ENCODE measurements around the gene MYLK4. TPM values are rescaled to one million over a fixed set of nuclear protein-coding genes. Genes with fewer than 3 reads are reported as not detected.

MYLK4 gene
- total RNA-seq, 4 donors from 2014 or later: 2.4 to 46.7 (median 26.9) TPM

- Histone ChIP-seq H3K9me3 (no peaks in the 10 kb centered on the region), H3K4me1 (peaks cover 20 to 21% of the 10 kb centered on the region in 2 donors), H3K27me3 (no peaks in the 10 kb centered on the region), H3K36me3 (no peaks in the 10 kb centered on the region), H3K4me3 (no peak overlapping the region), H3K27ac (peak overlapping the region in 1 of 4 donors; percentile 36)
- ATAC-seq (no peak), DNase-seq (no peak)
- intact Hi-C loops (cut with DNase I; ENCODE audit: low total_unique reads) (loop anchor here (1.0 to 10.0 kb wide), 4 partner anchors 109 to 436 kb away; partner anchors contain the start of gene GMDS), in situ Hi-C loops (cut with MboI; ENCODE audit: low sequenced_read_pairs in 4 of 4) (loop anchor here in 3 of 4 donors (10.0 to 25.0 kb wide), 3 partner anchors 421 to 1048 kb away; no protein-coding TSS in a partner anchor)
- TF ChIP-seq POLR2A (IDR thresholded peaks at IDR 0.05) (no peak), CTCF (IDR thresholded peaks at IDR 0.05 in 4 of 5, conservative IDR thresholded peaks at IDR 0.05 in 1 of 5) (no peak)
Measured at GRCh38 chr6:2632976-2633584, 117.6 kb downstream of the MYLK4 start.

- Histone ChIP-seq H3K36me3 (no peaks in the 10 kb centered on the region), H3K27ac (peak overlapping the region in 1 of 4 donors; percentile 36), H3K9me3 (no peaks in the 10 kb centered on the region), H3K27me3 (no peaks in the 10 kb centered on the region), H3K4me1 (peaks cover 20 to 21% of the 10 kb centered on the region in 2 donors), H3K4me3 (peak overlapping the region in 1 of 4 donors; percentile 9)
- peak; percentile 75 to 77 for ATAC-seq
- in situ Hi-C loops (cut with MboI; ENCODE audit: low sequenced_read_pairs in 4 of 4) (loop anchor here in 3 of 4 donors (10.0 to 25.0 kb wide), 3 partner anchors 420 to 1048 kb away; no protein-coding TSS in a partner anchor), intact Hi-C loops (cut with DNase I; ENCODE audit: low total_unique reads) (loop anchor here (1.0 to 10.0 kb wide), 4 partner anchors 110 to 435 kb away; partner anchors contain the start of gene GMDS)
- DNase-seq: peak; percentile 28 to 44
- no peak for TF ChIP-seq POLR2A (IDR thresholded peaks at IDR 0.05)
- no peak for TF ChIP-seq CTCF (IDR thresholded peaks at IDR 0.05 in 4 of 5, conservative IDR thresholded peaks at IDR 0.05 in 1 of 5)
Measured at GRCh38 chr6:2632368-2632767, 118.4 kb downstream of the MYLK4 start.

GRCh38 chr6:2630891-2631571 lies 119.7 kb downstream of the MYLK4 start:
- TF ChIP-seq CTCF (IDR thresholded peaks at IDR 0.05 in 4 of 5, conservative IDR thresholded peaks at IDR 0.05 in 1 of 5): no peak
- no peak for TF ChIP-seq POLR2A (IDR thresholded peaks at IDR 0.05)
- H3K27me3 ChIP-seq: no peaks in the 10 kb centered on the region
- intact Hi-C loops (cut with DNase I; ENCODE audit: low total_unique reads): loop anchor here (5.0 to 10.0 kb wide), 3 partner anchors 111 to 434 kb away; no protein-coding TSS in a partner anchor
- H3K4me1 ChIP-seq: peaks cover 20 to 21% of the 10 kb centered on the region in 2 donors
- ATAC-seq: no peak
- no peak overlapping the region for H3K27ac ChIP-seq
- no peak for DNase-seq
- no peaks in the 10 kb centered on the region for H3K9me3 ChIP-seq
- no peak overlapping the region for H3K4me3 ChIP-seq
- no peaks in the 10 kb centered on the region for H3K36me3 ChIP-seq
- in situ Hi-C loops (cut with MboI; ENCODE audit: low sequenced_read_pairs in 4 of 4): loop anchor here in 3 of 4 donors (10.0 to 25.0 kb wide), 3 partner anchors 419 to 1046 kb away; no protein-coding TSS in a partner anchor

GRCh38 chr6:2630359-2630758 lies 120.4 kb downstream of the MYLK4 start:
- Histone ChIP-seq H3K4me3 (no peak overlapping the region), H3K27me3 (no peaks in the 10 kb centered on the region), H3K27ac (no peak overlapping the region), H3K36me3 (no peaks in the 10 kb centered on the region), H3K9me3 (no peaks in the 10 kb centered on the region), H3K4me1 (peaks cover 20 to 21% of the 10 kb centered on the region in 2 donors)
- TF ChIP-seq POLR2A (IDR thresholded peaks at IDR 0.05) (no peak), CTCF (IDR thresholded peaks at IDR 0.05 in 4 of 5, conservative IDR thresholded peaks at IDR 0.05 in 1 of 5) (no peak)
- intact Hi-C loops (cut with DNase I; ENCODE audit: low total_unique reads): loop anchor here (5.0 to 10.0 kb wide), 3 partner anchors 112 to 433 kb away; no protein-coding TSS in a partner anchor
- ATAC-seq (no peak), DNase-seq (no peak)
- in situ Hi-C loops (cut with MboI; ENCODE audit: low sequenced_read_pairs in 4 of 4): loop anchor here in 3 of 4 donors (10.0 to 25.0 kb wide), 3 partner anchors 418 to 1046 kb away; no protein-coding TSS in a partner anchor

All from gastrocnemius medialis (tissue), 4 donors.